Fibroblast of the conjunctiva (primary cell): ENCODE measurements around the gene ALDH16A1.

Source experiments
- DNase-seq: peaks from one replicate; pipeline ENCODE4 v3.0.0-alpha.2; 2010; ENCODE audit warnings: low read depth

Gene ALDH16A1

DNA sequence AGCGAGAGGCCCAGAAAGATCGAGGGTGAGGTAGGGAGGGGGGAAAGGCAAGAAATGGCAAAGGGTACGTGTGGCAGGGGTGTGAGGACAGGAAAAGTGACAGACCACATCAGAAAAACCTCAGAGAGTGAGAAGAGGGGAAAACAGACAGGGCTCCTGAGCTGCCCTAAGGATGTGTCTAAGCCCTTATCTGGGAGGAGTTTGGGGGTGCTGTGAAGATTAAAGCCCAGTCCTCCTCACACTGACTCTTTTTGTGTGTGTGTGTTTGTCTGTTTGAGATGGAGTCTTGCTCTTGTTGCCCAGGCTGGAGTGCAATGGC, 29.1 kb upstream of the ALDH16A1 start:
- DNase-seq: no peak

DNA sequence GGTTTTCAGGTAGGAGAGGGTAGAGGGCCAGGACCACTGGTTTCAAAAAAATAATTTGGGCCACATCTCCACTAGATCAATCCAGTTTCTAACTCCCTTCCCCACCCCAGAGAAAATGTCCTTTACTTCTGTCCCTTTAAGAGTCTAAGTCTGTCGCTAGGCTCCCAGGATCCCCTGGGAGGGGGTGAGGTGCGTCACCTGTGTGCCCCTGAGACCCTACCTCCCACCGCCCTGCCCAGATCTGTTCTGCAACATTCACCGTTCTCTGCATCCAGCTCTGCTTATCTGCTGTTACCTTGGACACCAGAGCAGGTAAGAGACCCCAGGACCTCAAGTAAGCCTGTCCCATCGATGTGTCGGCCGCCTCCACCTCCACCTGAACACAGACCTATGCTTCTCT, 27.8 kb upstream of the ALDH16A1 start, which contains the start of gene GFY:
GFY (plus strand) TSS at position 211 of the 400 bp plus-strand sequence. CDS start 1,043 bp downstream, outside the sequence.
- DNase-seq: no peak

DNA sequence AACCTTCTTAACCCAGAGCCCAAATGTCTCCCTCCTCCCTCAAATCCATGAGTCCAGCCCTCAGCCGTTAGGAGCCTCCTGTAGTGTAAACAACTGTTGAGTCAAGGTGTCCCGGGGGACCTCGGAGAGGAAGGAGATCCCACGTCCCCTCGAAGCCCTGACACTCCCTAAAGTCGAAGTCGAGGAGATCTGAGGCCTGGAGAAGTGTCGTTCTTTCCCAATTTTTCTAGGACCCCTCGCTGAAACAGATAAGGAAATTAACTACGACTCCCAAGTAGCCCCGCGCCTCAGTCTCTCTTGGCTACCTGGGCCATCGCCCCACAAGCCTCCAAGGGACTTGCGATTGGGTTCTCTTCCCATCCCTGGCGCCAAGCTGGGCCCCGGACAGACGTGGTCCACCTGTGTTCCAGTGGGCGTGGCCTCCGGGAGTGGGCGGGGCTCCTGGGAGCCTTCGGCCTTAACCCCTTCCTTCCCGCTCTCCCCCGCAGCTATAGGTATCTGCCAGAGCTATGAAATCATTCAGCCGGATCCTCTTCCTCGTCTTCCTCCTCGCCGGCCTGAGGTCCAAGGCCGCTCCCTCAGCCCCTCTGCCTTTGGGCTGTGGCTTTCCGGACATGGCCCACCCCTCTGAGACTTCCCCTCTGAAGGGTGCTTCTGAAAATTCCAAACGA, 27.0 kb upstream of the ALDH16A1 start:
- DNase-seq: no peak

DNA sequence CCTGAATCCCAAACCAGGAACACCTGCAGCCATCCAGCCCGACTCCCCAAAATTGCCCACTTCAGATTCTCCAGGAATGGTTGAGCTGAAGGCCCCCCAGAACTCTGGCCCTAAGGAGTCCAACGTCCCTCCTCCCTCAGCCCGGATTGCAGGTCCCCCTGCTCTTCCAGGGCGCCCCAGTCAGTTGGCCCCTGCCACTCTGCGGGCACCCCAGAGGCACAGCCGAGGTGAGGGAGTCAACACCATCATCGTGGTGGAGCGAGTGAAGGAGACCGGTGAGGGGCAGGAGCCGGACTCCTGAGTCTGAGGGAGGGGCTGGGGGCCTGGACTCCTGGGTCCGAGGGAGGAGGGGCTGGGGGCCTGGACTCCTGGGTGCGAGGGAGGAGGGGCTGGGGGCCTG, 25.7 kb upstream of the ALDH16A1 start:
- DNase-seq: no peak

DNA sequence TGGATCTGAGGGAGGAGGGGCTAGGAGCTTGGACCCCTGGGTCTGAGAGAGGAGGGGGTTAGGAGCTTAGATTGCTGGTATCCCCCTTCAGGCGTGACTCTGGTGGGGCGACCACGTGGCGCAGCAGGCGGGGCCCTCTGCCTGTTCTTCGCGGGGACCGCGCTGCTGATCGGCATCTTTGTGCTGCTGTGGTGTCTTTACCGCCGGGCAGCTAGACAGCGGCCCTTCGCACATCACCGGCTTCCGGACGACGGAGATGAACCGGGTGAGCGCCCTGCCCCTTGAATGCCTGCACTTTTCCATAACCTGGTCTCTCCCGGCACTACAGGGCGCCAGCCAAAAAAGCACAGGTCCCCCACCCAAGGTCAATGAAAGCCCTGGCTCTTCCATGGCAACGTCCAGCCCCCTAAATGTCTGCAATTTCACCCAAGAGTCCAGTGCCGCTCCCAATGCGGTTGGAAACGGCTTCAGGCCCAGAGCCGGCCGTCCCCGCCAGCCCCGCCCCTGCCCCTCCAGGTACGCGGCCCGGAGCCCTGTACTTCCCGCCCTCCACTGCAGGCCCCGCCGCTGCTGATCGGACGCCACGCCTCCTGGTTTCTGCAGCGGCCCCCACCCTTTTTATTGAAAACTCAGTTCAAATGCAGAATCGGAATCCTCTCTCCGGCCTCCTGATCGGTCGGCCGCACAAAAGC, 25.0 kb upstream of the ALDH16A1 start:
- no peak for DNase-seq

DNA sequence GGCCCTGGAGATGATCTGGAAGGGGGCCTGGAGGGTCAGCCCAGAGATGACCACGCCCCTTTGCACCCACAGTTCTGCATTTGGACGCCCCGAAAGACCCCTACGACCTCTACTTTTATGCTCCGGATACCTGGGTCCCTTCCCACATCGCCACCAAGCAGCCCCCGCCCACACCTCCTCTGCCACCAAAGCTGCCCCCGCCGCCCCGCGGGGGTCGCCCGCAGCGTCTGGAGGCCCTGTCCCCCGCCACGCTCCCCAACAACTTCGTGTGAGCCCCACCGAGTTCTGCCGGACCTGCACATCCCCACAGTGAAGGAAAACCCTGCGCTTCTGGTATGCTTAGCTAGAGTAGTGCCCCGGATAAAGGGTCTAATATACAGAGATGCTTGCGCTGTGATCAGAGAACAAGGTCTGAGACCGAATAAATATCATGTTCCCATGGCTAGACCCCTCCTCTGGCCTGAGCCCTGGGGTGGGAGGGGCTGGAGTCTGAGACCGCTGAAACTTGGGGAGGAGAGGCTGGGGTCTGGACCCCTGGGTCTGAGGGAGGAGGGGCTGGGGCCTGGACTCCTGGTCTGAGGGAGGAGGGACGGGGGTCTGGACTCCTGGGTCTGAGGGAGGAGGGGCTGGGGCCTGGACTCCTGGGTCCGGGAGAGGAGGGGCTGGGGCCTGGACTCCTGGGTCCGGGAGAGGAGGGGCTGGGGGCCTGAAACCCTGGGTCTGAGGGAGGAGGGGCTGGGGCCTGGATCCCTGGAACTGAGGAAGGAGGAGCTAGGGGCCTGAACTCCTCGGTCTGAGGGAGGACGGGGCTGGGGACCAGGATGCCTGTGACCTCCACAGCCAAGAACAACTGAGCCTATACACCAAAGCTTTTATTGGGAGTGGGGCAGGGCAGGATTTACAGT, 24.2 kb upstream of the ALDH16A1 start:
- no peak for DNase-seq

DNA sequence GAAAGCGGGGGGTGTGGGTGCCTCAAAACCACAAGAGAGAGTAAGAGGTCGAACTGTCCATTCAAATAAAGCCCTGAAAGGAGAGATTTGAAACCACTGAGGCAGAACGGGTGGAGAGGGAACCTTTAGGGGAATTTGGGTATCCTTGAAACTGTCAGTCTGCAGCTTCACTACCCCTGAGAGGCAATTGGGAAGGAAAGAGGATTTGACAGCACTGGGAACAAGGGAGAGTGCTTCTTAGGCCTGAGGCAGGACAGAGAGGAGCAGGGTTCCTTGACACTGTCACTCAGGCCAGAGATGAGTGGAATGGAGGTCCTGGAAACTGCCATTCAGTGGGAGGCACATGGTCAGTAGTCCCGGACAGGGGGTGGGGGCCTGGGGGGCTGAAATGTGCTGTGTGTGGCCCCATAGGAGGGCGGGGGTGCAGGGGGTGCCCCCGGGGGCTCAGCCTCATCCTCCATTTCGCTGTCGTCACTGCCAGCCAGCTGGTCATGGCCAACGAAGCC, 22.8 kb upstream of the ALDH16A1 start:
- DNase-seq: no peak

DNA sequence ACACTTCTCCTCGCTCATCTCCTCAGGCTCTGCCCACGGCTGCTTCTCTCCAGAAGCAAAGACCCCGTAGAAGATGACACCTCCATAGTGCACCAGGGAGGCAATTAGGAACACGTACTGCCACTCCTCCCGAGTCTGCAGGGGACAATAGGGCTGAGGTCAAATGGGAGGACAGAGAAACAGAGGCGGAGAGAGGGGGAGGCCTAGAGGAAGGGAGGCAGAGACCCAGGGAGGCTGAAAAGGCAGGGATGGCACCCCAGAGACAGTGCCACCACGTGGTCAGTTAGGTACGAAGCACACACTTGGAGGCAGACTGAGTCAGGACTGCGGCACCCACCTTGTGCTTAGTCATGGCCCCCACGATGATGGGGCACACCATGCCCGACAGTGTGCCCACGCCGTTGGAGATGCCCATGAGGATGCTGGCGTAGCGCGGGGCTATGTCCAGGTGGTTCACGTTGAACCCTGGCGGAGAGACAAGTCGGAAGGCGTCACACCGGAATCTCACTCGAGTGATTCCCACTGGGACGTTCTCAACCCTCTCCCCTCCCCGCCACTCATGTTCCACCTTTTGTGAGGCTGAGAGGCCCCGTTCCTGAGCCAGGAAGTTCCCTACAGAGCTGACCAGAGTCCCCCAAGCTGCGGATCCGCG, 22.2 kb upstream of the ALDH16A1 start:
- no peak for DNase-seq

DNA sequence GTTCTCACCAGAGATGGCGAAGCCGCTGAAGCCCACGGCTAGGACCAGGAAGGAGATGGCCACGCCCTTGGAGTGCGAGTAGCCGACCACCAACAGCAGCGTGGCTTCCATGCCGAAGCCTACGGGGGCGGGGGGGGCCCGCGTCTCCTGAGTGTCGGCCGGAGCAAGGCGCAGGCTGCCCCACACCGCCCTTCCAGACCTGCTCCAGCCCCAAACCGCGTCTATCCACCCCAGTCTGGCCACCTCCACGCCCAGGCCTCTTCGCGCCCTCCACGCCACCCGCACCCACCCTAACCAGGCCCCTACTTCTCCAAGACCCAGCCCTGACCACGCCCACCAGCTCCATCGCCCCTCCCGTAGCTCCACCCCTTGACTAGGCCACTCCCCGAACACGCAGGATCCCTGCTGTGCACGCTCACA, 21.7 kb upstream of the ALDH16A1 start:
- no peak for DNase-seq

DNA sequence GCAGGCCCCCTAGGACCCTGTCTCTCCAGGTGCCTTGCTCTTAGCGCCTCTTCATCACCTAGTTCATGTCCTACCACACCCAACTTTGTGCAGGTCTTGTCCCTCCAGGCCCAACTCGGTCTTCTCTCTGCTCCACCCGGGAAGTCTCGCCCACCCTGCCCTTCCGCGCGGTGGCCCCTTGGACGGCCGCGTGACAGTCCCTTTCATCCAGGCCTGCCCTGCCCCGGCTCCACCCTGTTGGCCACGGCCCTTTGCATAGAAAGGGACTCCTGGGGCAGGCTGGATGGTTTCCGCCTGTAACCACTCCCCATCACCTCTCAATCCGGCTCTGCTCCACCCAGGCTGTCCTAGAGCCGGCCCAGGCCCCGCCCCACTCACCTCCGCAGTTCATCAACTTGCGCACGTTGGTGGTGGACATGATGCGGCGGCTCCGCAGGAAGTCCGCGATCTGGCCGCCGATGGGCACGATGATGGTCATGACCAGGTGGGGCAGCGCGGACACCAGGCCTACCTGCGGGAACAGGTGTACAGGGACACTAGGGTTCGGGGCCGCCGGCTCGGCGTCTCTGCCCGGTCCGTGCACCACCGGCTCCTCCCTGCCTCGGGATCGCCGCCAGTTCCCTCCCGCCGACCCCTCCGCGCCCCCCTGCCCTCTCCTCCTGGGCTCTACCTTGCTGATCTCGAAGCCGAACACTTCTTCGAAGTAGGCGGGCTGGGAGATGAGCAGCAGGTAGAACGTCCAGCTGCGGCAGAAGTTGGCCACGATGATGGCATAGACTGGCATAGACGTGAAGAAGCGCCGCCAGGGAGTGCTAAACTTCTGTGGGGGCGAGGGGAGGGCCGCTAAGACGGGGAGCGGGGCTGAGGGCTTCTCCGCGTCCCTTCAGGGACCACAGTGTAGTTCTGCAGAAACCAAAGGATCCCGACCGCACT, 20.6 kb upstream of the ALDH16A1 start:
- DNase-seq: no peak

DNA sequence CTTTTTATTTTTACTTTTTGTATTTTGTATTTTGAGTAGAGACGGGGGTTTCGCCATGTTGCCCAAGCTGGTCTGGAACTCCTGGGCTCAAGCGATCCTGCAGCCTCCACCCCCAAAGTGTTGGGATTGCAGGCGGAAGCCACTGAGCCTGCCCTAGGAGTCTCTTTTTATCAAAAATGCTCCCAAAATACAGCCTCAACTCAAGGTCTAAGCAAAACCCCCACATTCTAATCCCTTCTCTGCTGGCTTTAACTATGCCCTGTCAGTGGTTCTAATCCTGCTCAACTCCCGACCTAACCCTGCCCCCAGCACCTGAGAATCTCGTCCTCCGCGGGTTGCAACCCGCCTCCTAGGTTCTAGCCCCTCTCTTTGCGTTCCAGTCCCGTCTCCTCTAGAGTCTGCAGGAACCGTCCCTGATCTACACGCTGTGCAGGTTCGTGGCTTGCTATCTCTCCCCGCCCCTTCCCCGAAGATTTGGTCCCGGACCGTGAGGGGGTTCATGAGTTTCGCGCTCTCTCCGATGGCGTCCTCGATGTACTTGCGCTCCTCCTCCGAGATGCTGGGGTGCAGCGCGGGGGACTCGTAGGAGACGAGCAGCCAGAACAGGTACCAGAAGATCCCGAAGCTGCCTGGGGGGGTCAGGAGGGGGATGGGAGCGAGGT, 19.7 kb upstream of the ALDH16A1 start:
- no peak for DNase-seq

DNA sequence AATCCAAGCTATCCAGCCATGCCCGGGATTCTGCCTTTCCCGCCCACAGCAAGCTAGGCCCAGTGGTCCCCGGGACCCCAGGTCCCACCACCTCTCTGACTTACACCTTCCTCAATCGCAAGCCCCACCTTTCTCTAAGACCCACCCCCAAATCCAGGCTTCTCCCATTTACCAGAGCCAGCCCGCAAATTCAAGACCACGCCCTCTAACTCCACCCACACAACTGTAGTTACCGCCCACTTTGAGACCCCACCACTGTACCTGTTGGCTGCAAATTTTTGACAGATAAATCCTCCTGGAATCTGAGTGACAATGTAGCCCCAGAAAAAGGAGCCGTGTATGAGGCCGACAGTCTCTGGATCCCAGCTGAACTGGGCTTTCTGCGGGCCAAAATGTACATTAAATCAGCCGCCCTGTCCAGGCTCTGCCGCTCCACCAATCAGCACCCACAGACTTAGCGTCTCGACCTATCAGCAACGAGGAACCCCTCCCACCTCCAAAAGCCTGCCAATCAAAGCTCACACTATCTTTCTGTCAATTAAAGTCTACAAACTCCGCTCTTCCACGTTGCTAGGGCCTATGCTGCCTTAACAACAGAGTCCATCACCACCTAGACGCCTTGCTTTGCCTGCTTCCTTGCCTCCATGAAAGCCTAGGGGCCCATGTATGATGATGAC, 18.0 kb upstream of the ALDH16A1 start:
- DNase-seq: no peak

DNA sequence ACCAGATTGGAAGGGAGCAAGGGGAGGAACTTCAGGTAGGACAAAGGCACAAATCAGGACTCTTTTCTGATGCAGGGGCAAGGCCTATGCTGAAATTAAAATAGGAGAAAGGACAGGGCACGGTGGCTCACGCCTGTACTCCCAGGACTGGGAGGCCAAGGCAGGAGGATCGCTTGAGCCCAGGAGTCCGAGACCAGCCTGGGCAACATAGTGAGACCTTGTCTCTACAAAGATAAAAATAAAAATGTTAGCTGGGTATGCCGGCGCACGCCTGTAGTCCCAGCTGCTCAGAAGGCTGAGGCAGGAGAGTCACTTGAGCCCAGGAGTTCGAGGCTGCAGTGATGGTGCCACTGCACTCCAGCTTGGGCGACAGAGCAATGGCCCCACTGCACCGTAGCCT, 17.4 kb upstream of the ALDH16A1 start:
- DNase-seq: no peak

DNA sequence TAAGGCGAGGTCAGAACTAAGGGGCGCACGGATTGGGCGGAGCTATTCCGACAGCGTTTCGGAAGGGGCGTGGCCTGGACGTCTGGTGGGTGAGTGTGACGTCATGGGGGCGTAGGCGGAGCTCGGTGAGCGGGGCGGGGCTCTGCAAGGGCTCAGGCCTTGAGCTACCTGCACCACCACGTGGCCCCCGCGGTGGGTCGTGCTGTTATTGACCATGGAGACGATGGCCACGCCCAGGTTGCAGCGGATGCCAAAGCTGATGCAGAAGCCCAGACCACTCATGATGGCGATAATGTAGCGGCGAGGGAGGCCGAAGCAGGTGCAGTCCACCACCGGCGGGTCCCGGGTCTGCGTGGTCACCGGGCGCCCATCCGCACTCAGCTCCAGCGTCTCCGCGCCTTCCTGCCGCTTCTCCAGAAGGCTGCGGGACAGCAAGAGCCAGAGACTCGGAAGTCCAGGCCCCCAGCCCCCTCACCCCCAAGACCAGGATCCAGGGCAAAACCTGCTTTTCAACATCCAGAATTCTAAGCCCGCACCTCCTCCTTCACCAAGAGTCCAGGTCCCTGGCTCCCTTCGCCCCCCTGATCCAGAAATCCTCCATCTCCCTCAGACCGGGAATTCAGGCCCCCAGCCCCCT, 16.5 kb upstream of the ALDH16A1 start:
- no peak for DNase-seq

DNA sequence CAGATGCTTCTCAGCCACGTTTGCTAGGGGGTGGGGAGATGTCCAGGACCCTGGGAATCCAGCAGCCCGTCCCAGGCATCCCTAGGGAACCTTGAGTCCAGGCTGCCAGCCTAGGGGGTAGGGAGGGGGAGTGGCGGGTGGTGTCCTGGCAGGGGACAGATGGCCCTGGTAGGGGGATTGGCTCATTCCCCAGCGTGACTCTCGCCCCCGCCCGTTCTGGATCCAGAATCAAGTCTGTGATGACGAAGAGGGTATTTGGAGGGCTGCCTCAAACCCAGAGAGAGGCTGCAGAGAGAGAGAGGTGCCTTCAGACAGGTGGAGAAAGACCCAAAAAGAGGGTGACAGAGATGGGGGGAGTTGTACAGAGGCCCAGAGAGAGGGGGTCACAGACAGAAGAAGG, 15.8 kb upstream of the ALDH16A1 start:
- DNase-seq: no peak

DNA sequence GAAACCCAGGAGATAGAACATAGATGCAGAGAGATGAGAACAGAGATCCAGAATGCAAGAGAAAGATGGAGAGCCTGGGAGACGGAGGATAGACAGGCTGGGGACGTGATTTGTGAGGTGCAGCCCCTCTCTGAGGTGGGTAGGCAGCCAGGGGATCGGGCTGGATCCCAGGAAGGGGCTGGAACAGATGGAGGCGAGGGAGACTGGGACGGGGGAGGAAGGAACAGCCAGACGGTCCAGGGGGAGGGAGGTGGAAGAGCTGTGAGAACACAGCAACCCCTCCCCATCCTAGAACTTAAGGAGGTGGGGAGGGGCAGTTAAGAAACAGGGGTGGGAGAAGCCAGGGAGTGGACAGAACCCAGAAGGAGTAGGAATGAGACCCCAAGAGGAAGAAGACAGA, 14.8 kb upstream of the ALDH16A1 start:
- no peak for DNase-seq

DNA sequence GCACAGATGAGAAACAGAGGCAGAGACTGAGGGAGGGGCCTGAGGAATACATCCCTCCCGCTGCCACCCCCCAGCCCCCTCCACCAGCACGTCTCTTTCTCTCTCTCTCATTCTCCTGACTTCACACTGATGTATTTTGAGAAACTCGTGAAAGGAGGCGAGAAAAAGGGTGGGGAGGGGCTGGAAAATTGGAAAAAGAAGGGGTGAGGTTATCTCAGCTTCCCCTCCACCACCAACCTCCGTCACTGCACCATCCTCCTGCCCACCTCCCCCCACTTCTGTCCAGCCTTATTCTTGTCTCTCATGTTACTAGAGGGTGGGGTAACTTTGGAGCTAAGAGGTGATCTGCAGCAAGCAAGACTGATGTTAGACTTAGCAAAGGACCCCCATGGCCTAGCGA, 13.2 kb upstream of the ALDH16A1 start:
- DNase-seq: no peak

DNA sequence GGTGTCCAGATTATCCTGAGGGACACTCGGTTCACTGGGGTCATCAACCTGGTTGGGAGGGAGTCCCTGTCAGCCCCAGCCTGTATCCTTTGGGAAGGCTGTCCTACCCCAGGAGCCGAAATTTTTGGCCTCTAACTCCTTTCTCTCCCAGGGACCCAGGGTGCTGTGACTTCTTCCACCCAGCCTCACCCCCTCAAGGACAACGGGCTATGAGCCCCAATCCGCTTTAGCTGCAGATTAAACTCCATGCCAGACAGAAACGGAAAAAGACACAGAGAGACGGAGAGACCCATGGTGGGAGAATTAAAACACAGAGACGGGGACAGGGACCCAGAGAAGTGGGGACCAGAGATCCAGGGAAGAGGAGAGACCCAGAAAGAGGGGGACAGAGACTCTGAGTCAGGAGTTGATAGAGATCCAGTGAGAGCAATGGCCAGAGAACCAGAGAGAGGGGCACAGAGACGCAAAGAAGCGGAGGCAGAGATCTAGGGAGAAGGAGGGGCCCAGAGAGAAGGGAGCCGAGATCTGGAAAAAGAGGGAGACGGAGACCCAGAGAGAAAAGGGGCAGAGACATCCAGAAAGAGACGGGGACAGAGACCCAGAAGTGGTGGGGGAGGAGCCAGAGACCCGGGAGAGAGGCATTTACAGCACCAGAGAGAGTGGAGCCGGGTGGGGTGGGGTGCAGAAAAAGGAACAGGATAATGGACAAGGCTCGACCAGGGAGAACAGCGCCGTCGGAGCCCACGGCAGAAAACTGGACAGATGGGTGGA, 12.4 kb upstream of the ALDH16A1 start:
- no peak for DNase-seq
